ENCODE data around the gene ZNF484.
"Not testable (repeated sequence)": the region's sequence is repeated elsewhere in the genome, so short reads cannot be mapped to it uniquely, and the experiment has no call there.

Gene ZNF484

DNA sequence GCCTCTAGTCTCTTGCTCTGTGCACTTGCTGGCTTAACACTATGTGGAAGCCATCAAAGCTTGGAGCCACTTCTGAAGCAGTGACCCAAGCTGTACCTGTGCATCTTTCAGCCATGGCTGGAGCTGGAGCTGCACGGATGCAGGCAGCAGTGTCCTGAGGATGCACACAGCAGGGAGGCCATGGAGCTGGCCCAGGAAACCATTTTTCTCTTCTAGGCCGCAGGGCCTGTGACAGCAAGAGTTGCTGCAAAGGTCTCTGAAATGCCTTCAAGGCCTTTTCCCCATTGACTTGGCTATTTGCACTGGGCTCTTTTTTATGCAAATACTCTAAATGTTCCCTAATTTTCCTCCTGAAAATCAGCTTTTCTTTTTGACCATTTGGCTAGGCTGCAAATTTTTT lies 12.9 kb upstream of the ZNF484 start:
- no peaks in the 10 kb centered on the region for H3K9me3 ChIP-seq (ENCODE audit: insufficient read depth, low read depth, low read length)
- no peaks in the 10 kb centered on the region for H3K36me3 ChIP-seq (ENCODE audit: insufficient read depth, low read depth, low read length)
- peaks cover 6% of the 10 kb centered on the region for H3K27me3 ChIP-seq (ENCODE audit: insufficient read depth, low read length)
- no peak overlapping the region for H3K9ac ChIP-seq (ENCODE audit: low read depth, low read length)
- H3K4me3 ChIP-seq (ENCODE audit: low read length), result no peak overlapping the region
- H3K27ac ChIP-seq (ENCODE audit: low read length), result no peak overlapping the region
- peaks cover 4% of the 10 kb centered on the region; the same call in 1 of the 2 replicates for H3K4me1 ChIP-seq (ENCODE audit: insufficient read depth, low read length)

DNA sequence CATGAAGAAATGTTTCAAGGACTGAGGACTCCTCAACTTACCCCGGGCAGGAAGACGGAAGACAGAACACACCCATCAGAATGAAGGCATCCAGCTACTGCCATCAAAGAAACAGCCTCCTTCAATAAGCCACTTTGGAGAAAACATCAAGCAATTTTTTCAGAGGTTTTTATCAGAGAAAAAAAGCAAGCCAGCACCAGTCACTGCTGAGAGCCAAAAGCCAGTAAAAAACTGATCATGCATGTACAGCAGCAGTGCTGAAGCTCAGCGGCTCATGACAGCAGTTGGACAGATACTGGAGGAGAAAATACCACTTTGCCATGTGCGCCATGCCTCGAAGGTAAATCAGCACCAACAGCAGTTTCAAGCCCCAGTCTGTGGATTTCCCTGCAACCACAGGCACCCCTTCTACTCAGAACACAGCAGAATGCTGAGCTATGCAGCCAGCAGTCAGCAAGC lies 10.1 kb upstream of the ZNF484 start:
- no peak overlapping the region for H3K4me3 ChIP-seq (ENCODE audit: low read length)
- H3K27ac ChIP-seq (ENCODE audit: low read length), result no peak overlapping the region
- H3K27me3 ChIP-seq (ENCODE audit: insufficient read depth, low read length), result peaks cover 15% of the 10 kb centered on the region
- H3K4me1 ChIP-seq (ENCODE audit: insufficient read depth, low read length), result peaks cover 8% of the 10 kb centered on the region; the same call in 1 of the 2 replicates
- no peaks in the 10 kb centered on the region for H3K36me3 ChIP-seq (ENCODE audit: insufficient read depth, low read depth, low read length)
- H3K9me3 ChIP-seq (ENCODE audit: insufficient read depth, low read depth, low read length), result no peaks in the 10 kb centered on the region
- H3K9ac ChIP-seq (ENCODE audit: low read depth, low read length), result no peak overlapping the region

DNA sequence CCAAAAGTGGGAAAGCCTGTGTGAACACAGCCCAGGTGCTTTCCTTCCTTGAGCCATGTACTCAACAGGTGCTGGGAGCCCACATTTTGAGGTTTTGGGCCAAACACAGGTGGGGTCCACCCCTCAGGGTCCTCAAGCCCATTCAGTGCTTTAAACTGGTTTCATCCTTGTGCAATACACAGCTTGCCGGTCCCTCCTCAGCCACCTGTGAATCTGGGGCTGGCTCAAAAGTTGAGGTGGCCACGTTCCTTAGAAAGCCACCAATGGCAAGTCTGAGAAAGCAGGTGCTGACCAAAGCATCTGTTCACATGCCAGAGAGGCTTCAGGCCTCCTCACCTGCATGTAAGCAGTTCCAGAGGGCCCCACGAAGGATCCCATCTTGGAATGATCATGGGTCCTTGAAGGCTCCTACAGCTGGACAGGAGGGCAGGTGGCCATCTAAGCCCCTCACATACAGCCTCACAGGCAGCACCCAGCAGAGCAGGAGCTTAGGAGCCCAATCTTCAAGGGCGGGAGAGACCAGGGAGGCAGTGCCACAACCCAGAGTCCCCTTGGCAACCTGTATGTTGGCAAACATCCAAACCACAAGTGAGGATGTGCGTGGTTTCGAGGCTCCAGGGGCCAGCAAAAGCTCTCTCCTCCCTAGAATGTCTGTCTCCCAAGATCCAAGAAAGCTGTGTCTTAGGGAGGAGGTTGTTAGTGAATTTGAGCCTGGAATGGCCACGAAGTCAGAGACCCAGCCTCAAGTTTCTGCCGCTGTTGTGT lies 9.2 kb upstream of the ZNF484 start:
- not testable (repeated sequence) for H3K9ac ChIP-seq (ENCODE audit: low read depth, low read length); H3K9me3 ChIP-seq (ENCODE audit: insufficient read depth, low read depth, low read length); H3K4me3 ChIP-seq (ENCODE audit: low read length); H3K36me3 ChIP-seq (ENCODE audit: insufficient read depth, low read depth, low read length); H3K27ac ChIP-seq (ENCODE audit: low read length)
- Histone ChIP-seq H3K27me3 (ENCODE audit: insufficient read depth, low read length) (peaks cover 15% of the 10 kb centered on the region), H3K4me1 (ENCODE audit: insufficient read depth, low read length) (peaks cover 13% of the 10 kb centered on the region; the same call in 1 of the 2 replicates)

DNA sequence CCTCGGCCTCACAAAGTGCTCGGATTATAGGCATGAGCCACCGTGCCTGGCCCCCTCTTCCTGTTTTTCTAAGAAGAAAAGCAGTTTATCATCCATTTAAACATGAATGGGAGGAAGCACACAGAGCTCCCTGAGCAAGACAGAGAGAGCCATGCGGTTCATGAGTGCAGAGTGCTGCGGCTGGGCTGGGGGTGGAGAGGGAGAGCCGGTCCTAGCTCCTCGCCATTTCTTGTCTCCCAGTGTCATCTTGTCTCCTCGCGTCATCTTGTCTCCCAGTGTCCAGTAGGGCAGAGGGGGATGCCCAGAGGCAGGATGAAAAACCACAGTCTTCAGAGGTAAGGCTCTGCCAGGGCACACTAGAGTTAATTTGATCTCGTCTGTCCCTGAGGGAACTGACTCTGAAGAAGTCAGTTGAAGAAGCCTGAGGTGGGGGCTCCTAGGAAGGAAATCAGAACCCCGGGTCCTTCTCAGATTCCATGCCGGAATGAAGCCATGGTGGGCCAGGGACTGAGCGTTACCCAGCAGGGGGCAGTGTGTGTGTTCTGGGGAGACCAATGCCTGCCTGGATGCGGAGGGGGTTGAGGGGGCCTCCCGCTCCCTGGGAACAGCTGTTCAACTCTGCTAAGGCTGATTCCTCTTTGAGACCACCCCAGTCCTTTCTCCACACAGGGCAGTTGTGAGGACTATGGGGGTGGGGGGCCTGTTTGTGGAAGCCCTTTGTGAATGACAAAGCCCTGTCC lies 6.0 kb upstream of the ZNF484 start:
- H3K4me3 ChIP-seq (ENCODE audit: low read length); H3K27ac ChIP-seq (ENCODE audit: low read length); H3K9me3 ChIP-seq (ENCODE audit: insufficient read depth, low read depth, low read length); H3K36me3 ChIP-seq (ENCODE audit: insufficient read depth, low read depth, low read length); H3K9ac ChIP-seq (ENCODE audit: low read depth, low read length): not testable (repeated sequence)
- Histone ChIP-seq H3K4me1 (ENCODE audit: insufficient read depth, low read length) (peaks cover 10% of the 10 kb centered on the region; the same call in 1 of the 2 replicates), H3K27me3 (ENCODE audit: insufficient read depth, low read length) (peaks cover 15% of the 10 kb centered on the region)

DNA sequence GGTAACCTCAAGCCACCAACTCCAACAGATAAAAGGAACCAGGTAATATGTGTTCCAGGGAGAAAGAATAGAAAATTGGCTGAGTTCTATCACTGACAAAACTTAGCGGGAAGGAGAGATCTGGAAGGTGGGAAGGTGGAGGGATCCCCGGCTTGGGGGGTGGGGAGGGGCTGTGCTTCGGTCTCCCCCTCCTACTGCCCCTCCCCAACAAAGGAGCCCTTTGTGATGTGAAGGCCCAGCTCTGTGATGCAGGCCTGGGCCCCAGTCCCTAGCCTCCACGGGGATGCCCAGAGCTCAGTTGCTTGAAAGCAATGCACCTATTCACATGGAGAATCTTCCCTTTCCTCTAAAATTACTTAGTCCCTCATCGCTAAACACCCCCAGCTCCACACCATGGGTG lies 4.4 kb upstream of the ZNF484 start:
- no peaks in the 10 kb centered on the region for H3K36me3 ChIP-seq (ENCODE audit: insufficient read depth, low read depth, low read length)
- no peak overlapping the region for H3K27ac ChIP-seq (ENCODE audit: low read length)
- H3K4me1 ChIP-seq (ENCODE audit: insufficient read depth, low read length), result peaks cover 14% of the 10 kb centered on the region; the same call in 1 of the 2 replicates
- no peaks in the 10 kb centered on the region for H3K9me3 ChIP-seq (ENCODE audit: insufficient read depth, low read depth, low read length)
- H3K9ac ChIP-seq (ENCODE audit: low read depth, low read length), result no peak overlapping the region
- H3K27me3 ChIP-seq (ENCODE audit: insufficient read depth, low read length), result peaks cover 15% of the 10 kb centered on the region
- H3K4me3 ChIP-seq (ENCODE audit: low read length), result peak overlapping the region; percentile 36; the same call in 1 of the 2 replicates

DNA sequence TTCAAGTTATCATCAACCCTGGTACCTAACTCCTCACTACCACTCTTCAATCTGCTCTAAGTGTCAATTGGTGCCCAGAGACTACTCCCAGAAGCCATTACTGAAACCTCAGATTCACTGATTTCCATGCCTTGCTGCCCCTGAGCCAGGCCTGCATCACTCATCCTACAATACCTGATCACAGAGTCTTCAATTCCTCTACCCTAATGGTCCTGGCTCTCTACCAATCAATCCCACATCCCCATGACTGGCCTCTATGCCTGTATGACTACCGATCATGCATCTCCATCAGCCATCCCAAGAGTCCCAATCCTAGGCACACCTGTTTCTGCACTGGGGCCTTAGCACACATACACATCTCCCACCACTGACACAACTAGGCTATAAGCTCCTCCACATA lies 2.5 kb downstream of the ZNF484 start:
- no peak overlapping the region for H3K9ac ChIP-seq (ENCODE audit: low read depth, low read length)
- no peaks in the 10 kb centered on the region for H3K27me3 ChIP-seq (ENCODE audit: insufficient read depth, low read length)
- H3K4me3 ChIP-seq (ENCODE audit: low read length), result no peak overlapping the region

DNA sequence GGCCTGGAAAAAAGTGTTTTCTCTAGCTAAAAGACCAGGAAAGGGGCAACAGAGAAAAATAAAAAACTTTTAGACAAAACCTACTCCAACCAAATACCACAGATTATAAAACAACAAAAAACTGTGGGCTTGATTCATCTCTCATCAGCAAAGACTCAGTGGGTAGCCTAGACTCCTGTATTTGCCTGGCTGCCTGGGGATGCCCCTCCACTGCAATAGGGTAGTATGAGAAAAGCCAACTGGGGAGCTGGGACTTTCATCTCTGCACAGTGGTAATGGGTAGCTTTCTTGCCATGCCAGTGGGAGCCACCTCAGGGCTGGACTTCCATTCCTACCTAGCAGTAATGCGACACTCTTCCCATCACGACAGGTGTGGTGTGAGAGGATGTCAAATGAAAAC lies 7.5 kb downstream of the ZNF484 start:
- Histone ChIP-seq H3K27me3 (ENCODE audit: insufficient read depth, low read length) (no peaks in the 10 kb centered on the region), H3K9ac (ENCODE audit: low read depth, low read length) (no peak overlapping the region), H3K36me3 (ENCODE audit: insufficient read depth, low read depth, low read length) (peaks cover 12% of the 10 kb centered on the region), H3K4me3 (ENCODE audit: low read length) (no peak overlapping the region), H3K27ac (ENCODE audit: low read length) (no peak overlapping the region), H3K4me1 (ENCODE audit: insufficient read depth, low read length) (peaks cover 8% of the 10 kb centered on the region; the same call in 1 of the 2 replicates), H3K9me3 (ENCODE audit: insufficient read depth, low read depth, low read length) (no peaks in the 10 kb centered on the region)

More for the DNA sequence above, 2.5 kb downstream of the ZNF484 start:
- H3K9me3 ChIP-seq (ENCODE audit: insufficient read depth, low read depth, low read length), result no peaks in the 10 kb centered on the region
- no peak overlapping the region for H3K27ac ChIP-seq (ENCODE audit: low read length)
- H3K36me3 ChIP-seq (ENCODE audit: insufficient read depth, low read depth, low read length), result no peaks in the 10 kb centered on the region
- peaks cover 12% of the 10 kb centered on the region; the same call in 1 of the 2 replicates for H3K4me1 ChIP-seq (ENCODE audit: insufficient read depth, low read length)

DNA sequence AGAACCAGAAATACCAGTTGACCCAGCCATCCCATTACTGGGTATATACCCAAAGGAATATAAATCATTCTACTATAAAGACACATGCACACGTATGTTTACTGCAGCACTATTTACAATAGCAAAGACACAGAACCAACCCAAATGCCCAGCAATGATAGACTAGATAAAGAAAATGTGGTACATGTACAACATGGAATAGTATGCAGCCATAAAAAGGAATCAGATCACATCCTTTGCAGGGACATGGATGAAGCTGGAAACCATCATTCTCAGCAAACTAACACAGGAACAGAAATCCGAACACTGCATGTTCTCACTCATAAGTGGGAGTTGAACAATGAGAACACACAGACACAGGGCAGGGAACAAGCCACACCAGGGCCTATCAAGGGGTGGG lies 11.2 kb downstream of the ZNF484 start:
- H3K36me3 ChIP-seq (ENCODE audit: insufficient read depth, low read depth, low read length), result peaks cover 12% of the 10 kb centered on the region
- not testable (repeated sequence) for H3K27ac ChIP-seq (ENCODE audit: low read length); H3K4me3 ChIP-seq (ENCODE audit: low read length); H3K27me3 ChIP-seq (ENCODE audit: insufficient read depth, low read length); H3K9me3 ChIP-seq (ENCODE audit: insufficient read depth, low read depth, low read length); H3K4me1 ChIP-seq (ENCODE audit: insufficient read depth, low read length); H3K9ac ChIP-seq (ENCODE audit: low read depth, low read length)

DNA sequence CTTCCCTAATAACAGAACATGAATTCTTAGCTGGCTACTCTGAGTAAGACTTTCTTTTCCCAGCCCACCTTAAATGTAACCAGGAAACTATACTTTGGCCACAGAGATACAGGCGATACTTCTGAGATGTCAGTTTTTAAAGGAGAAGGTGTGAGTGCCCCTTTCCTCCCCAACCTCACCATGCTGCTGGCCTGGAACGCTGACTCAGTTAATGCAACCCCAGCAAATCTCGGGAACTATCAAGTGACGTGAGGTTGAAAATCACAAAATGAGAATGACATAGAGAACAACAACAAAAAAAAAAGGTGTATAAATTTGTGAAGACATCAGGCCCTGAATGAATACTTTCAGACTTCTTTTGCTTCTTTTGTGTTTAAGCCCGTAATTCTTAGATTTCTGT lies 13.7 kb downstream of the ZNF484 start:
- Histone ChIP-seq H3K4me3 (ENCODE audit: low read length) (no peak overlapping the region), H3K9ac (ENCODE audit: low read depth, low read length) (no peak overlapping the region), H3K36me3 (ENCODE audit: insufficient read depth, low read depth, low read length) (peaks cover 19% of the 10 kb centered on the region), H3K27me3 (ENCODE audit: insufficient read depth, low read length) (no peaks in the 10 kb centered on the region), H3K4me1 (ENCODE audit: insufficient read depth, low read length) (no peaks in the 10 kb centered on the region), H3K27ac (ENCODE audit: low read length) (no peak overlapping the region), H3K9me3 (ENCODE audit: insufficient read depth, low read depth, low read length) (peaks cover 4% of the 10 kb centered on the region; the same call in 1 of the 2 replicates)

DNA sequence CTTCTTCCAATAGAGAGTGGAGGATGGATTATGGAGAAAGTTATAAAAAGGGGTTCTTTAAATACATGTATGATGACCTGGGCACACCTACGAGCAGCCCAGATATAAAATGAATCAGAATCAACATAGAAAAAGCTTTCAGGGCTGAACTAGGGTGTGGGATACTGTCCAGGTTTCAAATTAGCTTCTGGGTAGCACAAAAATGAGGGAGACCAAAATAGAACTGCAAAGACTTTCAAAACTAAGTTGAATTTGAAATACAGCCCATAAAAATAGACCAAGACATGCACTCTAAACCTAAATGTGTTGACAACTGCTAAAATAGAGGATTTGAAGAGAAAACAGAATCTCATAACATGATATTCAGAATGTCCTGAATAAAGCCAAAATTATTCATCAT lies 17.0 kb downstream of the ZNF484 start:
- no peaks in the 10 kb centered on the region for H3K4me1 ChIP-seq (ENCODE audit: insufficient read depth, low read length)
- H3K9ac ChIP-seq (ENCODE audit: low read depth, low read length), result no peak overlapping the region
- H3K36me3 ChIP-seq (ENCODE audit: insufficient read depth, low read depth, low read length), result peaks cover 11% of the 10 kb centered on the region
- no peak overlapping the region for H3K4me3 ChIP-seq (ENCODE audit: low read length)
- peaks cover 4% of the 10 kb centered on the region; the same call in 1 of the 2 replicates for H3K9me3 ChIP-seq (ENCODE audit: insufficient read depth, low read depth, low read length)
- H3K27ac ChIP-seq (ENCODE audit: low read length), result no peak overlapping the region
- H3K27me3 ChIP-seq (ENCODE audit: insufficient read depth, low read length), result no peaks in the 10 kb centered on the region

DNA sequence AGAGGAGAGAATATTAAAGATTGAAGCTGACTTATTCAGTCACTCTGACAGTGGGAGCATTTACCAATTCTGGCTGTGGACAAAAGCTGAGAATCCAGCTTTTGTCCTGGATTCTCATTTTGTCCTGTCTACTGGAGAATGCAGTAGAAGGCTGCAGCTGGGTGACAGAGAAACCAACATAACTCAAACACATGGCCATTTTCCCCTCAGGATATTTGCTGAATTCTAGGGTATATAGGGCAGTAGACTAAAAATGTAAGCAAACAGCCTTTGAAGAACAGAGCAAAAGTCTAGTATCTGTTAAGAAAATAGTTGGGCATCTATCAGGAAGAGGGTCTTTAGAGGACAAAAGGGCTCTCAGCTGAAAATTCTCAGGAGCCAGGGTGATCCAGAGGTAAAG lies 20.6 kb downstream of the ZNF484 start:
- Histone ChIP-seq H3K9ac (ENCODE audit: low read depth, low read length) (no peak overlapping the region), H3K27me3 (ENCODE audit: insufficient read depth, low read length) (no peaks in the 10 kb centered on the region), H3K36me3 (ENCODE audit: insufficient read depth, low read depth, low read length) (peaks cover 41% of the 10 kb centered on the region), H3K4me3 (ENCODE audit: low read length) (no peak overlapping the region), H3K9me3 (ENCODE audit: insufficient read depth, low read depth, low read length) (peaks cover 4% of the 10 kb centered on the region; the same call in 1 of the 2 replicates), H3K27ac (ENCODE audit: low read length) (no peak overlapping the region), H3K4me1 (ENCODE audit: insufficient read depth, low read length) (no peaks in the 10 kb centered on the region)

DNA sequence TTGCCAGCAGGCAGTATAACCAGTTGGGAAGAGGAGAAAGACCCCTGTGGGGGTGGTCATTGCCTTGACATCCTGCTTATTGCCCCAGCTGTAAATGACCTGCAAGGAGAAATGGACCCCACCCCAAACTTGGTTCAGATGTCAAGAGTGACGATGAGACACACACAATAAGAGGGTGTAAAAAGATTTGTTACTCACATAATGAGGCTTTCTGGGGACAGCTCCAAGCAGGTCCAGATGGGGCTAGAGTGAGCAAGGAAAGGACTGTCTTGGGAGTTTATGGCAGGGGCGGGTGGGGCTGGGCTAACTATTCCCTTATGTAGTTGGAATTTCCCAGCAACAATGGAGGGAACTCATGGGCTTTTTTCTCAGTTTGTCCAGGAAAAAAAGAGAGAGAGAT lies 24.1 kb downstream of the ZNF484 start:
- peaks cover 9% of the 10 kb centered on the region; the same call in 1 of the 2 replicates for H3K9me3 ChIP-seq (ENCODE audit: insufficient read depth, low read depth, low read length)
- H3K27ac ChIP-seq (ENCODE audit: low read length), result no peak overlapping the region
- H3K36me3 ChIP-seq (ENCODE audit: insufficient read depth, low read depth, low read length), result peaks cover 51% of the 10 kb centered on the region
- no peaks in the 10 kb centered on the region for H3K27me3 ChIP-seq (ENCODE audit: insufficient read depth, low read length)
- H3K9ac ChIP-seq (ENCODE audit: low read depth, low read length), result no peak overlapping the region
- H3K4me1 ChIP-seq (ENCODE audit: insufficient read depth, low read length), result no peaks in the 10 kb centered on the region
- no peak overlapping the region for H3K4me3 ChIP-seq (ENCODE audit: low read length)

Data from iPS-20b (cell line).